ENCODE data around the gene CUL3. TPM values are rescaled to one million over a fixed set of nuclear protein-coding genes. Genes with fewer than 3 reads are reported as not detected.
"Not testable (repeated sequence)": the region's sequence is repeated elsewhere in the genome, so short reads cannot be mapped to it uniquely, and the experiment has no call there.

Gene CUL3
- total RNA-seq, 1 donor from 2014 or later: 65.6 TPM

DNA sequence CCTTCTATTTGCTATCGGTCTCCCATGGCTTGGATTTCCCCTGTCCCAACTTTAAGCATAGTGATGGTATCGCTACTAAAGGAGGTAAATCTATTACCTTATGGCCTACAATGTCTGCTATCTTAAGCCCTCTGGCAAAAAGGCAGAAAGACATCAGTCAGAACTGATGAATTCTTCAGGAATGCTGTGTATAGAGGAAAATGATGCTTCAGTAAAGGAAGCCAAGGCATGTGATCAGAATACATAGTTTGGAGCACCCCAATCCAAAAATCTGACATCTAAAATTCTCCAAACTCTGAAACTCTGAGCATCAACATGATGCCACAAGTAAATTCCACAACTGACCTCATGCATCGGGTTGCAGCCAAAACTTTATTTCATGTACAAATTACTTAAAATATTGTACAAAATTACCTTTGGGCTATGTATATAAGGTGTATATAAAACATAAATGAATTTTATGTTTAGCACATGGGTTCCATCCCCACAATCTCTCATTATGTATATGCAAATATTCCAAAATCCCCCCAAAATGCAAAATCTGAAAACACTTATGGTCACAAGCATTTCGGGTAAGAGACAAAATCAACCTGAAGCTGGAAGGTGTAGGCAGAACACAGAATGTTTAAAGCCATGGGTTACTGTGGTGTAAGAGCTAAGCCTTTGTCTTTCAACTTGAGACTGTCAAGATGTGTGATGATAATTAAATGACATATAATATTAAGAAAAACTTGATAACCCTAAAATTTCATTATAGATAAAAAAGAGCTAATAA lies 66.2 kb downstream of the CUL3 start:
- H3K4me3 Mint-ChIP-seq (ENCODE audit: unreplicated experiment): no peak overlapping the region

DNA sequence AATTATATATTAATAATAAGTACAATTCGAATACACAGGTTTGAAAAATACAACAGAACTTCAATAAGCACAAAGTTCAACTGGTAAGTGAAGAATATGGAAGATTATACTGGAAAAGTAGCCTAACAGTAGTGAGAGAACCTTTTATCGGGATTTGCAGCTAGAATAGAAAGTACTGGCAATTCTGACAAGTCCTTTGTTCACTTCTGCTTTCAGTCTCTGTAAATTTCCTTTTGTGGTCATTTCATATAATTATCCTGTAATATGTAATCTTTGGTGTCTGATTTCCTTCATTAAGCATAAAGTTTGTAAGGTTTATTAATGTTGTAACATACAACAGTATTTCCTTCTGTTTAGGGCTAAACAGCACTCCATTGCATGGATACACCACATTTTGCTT lies 67.2 kb downstream of the CUL3 start:
- no peaks in the 10 kb centered on the region for H3K36me3 Mint-ChIP-seq (ENCODE audit: low read depth)
- H3K27ac Mint-ChIP-seq (ENCODE audit: unreplicated experiment): peak overlapping the region; percentile 49
- DNase-seq (ENCODE audit: low spot score): no peak
- H3K4me3 Mint-ChIP-seq (ENCODE audit: unreplicated experiment): no peak overlapping the region
- no peaks in the 10 kb centered on the region for H3K27me3 Mint-ChIP-seq (ENCODE audit: low read depth)
- H3K4me1 Mint-ChIP-seq (ENCODE audit: low read depth): peaks cover 53% of the 10 kb centered on the region
- no peaks in the 10 kb centered on the region for H3K9me3 Mint-ChIP-seq (ENCODE audit: low read depth)
- TF ChIP-seq, protein P1, sequence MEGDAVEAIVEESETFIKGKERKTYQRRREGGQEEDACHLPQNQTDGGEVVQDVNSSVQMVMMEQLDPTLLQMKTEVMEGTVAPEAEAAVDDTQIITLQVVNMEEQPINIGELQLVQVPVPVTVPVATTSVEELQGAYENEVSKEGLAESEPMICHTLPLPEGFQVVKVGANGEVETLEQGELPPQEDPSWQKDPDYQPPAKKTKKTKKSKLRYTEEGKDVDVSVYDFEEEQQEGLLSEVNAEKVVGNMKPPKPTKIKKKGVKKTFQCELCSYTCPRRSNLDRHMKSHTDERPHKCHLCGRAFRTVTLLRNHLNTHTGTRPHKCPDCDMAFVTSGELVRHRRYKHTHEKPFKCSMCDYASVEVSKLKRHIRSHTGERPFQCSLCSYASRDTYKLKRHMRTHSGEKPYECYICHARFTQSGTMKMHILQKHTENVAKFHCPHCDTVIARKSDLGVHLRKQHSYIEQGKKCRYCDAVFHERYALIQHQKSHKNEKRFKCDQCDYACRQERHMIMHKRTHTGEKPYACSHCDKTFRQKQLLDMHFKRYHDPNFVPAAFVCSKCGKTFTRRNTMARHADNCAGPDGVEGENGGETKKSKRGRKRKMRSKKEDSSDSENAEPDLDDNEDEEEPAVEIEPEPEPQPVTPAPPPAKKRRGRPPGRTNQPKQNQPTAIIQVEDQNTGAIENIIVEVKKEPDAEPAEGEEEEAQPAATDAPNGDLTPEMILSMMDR (IDR thresholded peaks at IDR 0.05): no peak

More for the DNA sequence above, 66.2 kb downstream of the CUL3 start:
- TF ChIP-seq, protein P1 (IDR thresholded peaks at IDR 0.05): no peak
- H3K4me1 Mint-ChIP-seq (ENCODE audit: low read depth): peaks cover 58% of the 10 kb centered on the region
- no peaks in the 10 kb centered on the region for H3K27me3 Mint-ChIP-seq (ENCODE audit: low read depth)
- H3K36me3 Mint-ChIP-seq (ENCODE audit: low read depth): no peaks in the 10 kb centered on the region
- no peak for DNase-seq (ENCODE audit: low spot score)
- H3K27ac Mint-ChIP-seq (ENCODE audit: unreplicated experiment): peak overlapping the region; percentile 49
- no peaks in the 10 kb centered on the region for H3K9me3 Mint-ChIP-seq (ENCODE audit: low read depth)

DNA sequence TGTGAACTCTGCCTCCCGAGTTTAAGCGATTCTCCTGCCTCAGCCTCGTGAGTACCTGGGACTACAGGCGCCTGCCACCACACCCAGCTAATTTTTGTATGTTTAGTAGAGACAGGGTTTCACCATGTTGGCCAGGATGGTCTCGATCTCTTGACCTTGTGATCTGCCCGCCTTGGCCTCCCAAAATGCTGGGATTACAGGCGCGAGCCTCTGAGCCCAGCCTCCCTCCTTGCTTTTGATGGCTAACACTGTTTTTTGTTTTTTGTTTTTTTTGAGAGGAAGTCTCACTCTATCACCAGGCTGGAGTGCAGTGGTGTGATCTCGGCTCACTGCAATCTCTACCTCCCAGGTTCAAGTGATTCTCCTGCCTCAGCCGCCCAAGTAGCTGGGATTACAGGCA lies 68.8 kb downstream of the CUL3 start:
- DNase-seq (ENCODE audit: low spot score); H3K36me3 Mint-ChIP-seq (ENCODE audit: low read depth); H3K4me3 Mint-ChIP-seq (ENCODE audit: unreplicated experiment); H3K27me3 Mint-ChIP-seq (ENCODE audit: low read depth); H3K9me3 Mint-ChIP-seq (ENCODE audit: low read depth): not testable (repeated sequence)
- Mint-ChIP-seq H3K27ac (ENCODE audit: unreplicated experiment) (peak overlapping the region; percentile 27), H3K4me1 (ENCODE audit: low read depth) (peaks cover 50% of the 10 kb centered on the region)

DNA sequence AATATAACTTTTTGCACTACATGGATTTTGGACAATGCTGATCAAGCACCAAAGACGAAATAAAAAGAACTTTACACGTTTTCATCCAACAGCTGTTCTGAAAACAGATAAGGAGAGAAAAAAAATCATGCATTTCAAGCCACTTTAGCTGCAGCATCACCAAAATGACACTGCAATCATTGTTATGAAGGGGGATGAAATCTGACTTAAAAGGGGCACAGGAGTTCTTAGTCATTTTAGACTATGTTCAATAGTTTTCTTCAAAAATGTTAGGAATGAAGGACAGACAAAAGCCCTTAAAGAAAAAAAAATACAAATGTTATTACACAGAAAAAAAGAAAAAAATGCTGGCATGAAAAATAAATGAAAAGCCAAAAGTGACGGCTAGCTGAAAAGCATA lies 71.2 kb downstream of the CUL3 start:
- no peaks in the 10 kb centered on the region for H3K27me3 Mint-ChIP-seq (ENCODE audit: low read depth)
- peak overlapping the region; percentile 25 for H3K27ac Mint-ChIP-seq (ENCODE audit: unreplicated experiment)
- H3K4me3 Mint-ChIP-seq (ENCODE audit: unreplicated experiment): no peak overlapping the region
- H3K36me3 Mint-ChIP-seq (ENCODE audit: low read depth): no peaks in the 10 kb centered on the region
- TF ChIP-seq, protein P1 (IDR thresholded peaks at IDR 0.05): no peak
- peaks cover 47% of the 10 kb centered on the region for H3K4me1 Mint-ChIP-seq (ENCODE audit: low read depth)
- DNase-seq (ENCODE audit: low spot score): no peak
- H3K9me3 Mint-ChIP-seq (ENCODE audit: low read depth): no peaks in the 10 kb centered on the region

DNA sequence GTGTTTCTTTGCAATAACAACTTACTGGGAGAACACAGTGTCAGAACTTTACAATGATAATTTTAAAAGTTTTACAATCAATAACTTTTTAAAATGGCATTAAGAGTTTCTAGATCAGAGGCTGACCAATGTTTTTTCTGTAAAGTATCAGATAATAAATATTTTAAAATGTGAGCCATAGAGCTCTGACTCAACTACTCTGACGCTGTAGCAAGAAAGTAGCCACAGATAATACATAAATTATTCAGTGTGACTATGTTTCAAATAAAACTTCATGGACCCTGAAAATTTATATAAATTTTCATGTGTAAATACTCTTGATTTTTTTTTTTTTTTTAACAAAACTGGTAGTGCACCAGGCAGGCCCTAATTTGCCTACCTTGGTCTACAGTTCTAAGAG lies 77.4 kb downstream of the CUL3 start:
- no peak overlapping the region for H3K27ac Mint-ChIP-seq (ENCODE audit: unreplicated experiment)
- peaks cover 22% of the 10 kb centered on the region for H3K36me3 Mint-ChIP-seq (ENCODE audit: low read depth)
- TF ChIP-seq, protein P1 (IDR thresholded peaks at IDR 0.05): no peak
- DNase-seq (ENCODE audit: low spot score): no peak
- no peaks in the 10 kb centered on the region for H3K9me3 Mint-ChIP-seq (ENCODE audit: low read depth)
- H3K4me3 Mint-ChIP-seq (ENCODE audit: unreplicated experiment): no peak overlapping the region
- H3K4me1 Mint-ChIP-seq (ENCODE audit: low read depth): peaks cover 18% of the 10 kb centered on the region
- no peaks in the 10 kb centered on the region for H3K27me3 Mint-ChIP-seq (ENCODE audit: low read depth)

DNA sequence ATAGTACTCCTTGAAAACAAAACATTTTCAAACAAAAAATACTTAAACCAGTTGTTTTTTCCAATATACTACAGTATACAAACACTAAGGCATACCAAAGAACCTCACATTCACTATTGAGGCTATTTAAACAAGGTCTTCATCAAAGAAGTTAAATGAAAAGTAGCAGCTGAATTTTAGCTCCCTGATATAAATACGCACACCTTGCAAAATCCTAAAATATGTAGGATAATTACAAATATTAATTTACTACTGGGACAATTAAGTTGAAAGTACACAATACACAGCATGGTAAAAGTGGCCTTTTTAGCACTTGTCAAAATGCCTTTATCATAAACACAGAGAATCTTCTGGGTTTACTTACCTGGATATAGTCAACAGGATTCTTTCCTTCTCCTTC lies 78.7 kb downstream of the CUL3 start:
- TF ChIP-seq, protein P1 (IDR thresholded peaks at IDR 0.05): no peak
- Mint-ChIP-seq H3K27me3 (ENCODE audit: low read depth) (no peaks in the 10 kb centered on the region), H3K27ac (ENCODE audit: unreplicated experiment) (no peak overlapping the region), H3K9me3 (ENCODE audit: low read depth) (no peaks in the 10 kb centered on the region), H3K36me3 (ENCODE audit: low read depth) (peaks cover 25% of the 10 kb centered on the region), H3K4me1 (ENCODE audit: low read depth) (peaks cover 18% of the 10 kb centered on the region), H3K4me3 (ENCODE audit: unreplicated experiment) (no peak overlapping the region)
- no peak for DNase-seq (ENCODE audit: low spot score)

All from chondrocyte (in vitro differentiated cells).